Tibial nerve (tissue), 4 donors: ENCODE data around the gene ZNRF3. TPM values are rescaled to one million over a fixed set of nuclear protein-coding genes. Genes with fewer than 3 reads are reported as not detected.

ENCODE experiments used
- DNase-seq, 2 donors: peaks; one replicate each; pipeline ENCODE4 v3.0.0-alpha.2; 2019; ENCODE audit warnings: low spot score in 2 of 2
- H3K27ac ChIP-seq, 4 donors: fragments of 200-600 bp; sonication (generic) in 3 of 4; one replicate each; pipeline ENCODE4 v1.5.1; 2017 to 2019; ENCODE audit warnings: mild to moderate bottlenecking in 1 of 4
- H3K27me3 ChIP-seq, 2 donors: fragments of 200-600 bp; sonication (generic) in 1 of 2; one replicate each; pipeline versions ENCODE4 v1.5.1 to v1.6.0; 2017 to 2019
- H3K36me3 ChIP-seq, 3 donors: fragments of 200-600 bp; sonication (generic); one replicate each; pipeline ENCODE4 v1.5.1; 2018 to 2019
- H3K4me1 ChIP-seq, 4 donors: fragments of 200-600 bp; sonication (generic) in 3 of 4; one replicate each; pipeline ENCODE4 v1.5.1; 2017 to 2019
- H3K4me3 ChIP-seq, 4 donors: fragments of 200-600 bp; sonication (generic) in 3 of 4; one replicate each; pipeline ENCODE4 v1.5.1; 2017 to 2019; ENCODE audit warnings: mild to moderate bottlenecking in 1 of 4, moderate library complexity in 1 of 4
- H3K9me3 ChIP-seq, 4 donors: fragments of 200-600 bp; sonication (generic) in 3 of 4; one replicate each; pipeline ENCODE4 v1.5.1; 2017 to 2019
- CTCF ChIP-seq, 5 experiments: fragments of 200-600 bp in 3 of 5; fragments of 450-650 bp in 2 of 5; sonication (generic) in 3 of 5; IDR thresholded peaks; one replicate each; pipeline ENCODE4 v1.5.1; 2016 to 2019; ENCODE audit warnings: antibody characterized with exemption in 5 of 5, mild to moderate bottlenecking in 3 of 5, moderate library complexity in 2 of 5
- EP300 ChIP-seq, 2 donors: sonication (generic); formaldehyde crosslinking; IDR thresholded peaks; one replicate each; pipeline ENCODE4 v1.6.1; 2017; ENCODE audit warnings: antibody characterized with exemption in 2 of 2, mild to moderate bottlenecking in 1 of 2
- POLR2A ChIP-seq, 2 donors: fragments of 450-650 bp; IDR thresholded peaks; one replicate each; pipeline ENCODE4 v1.6.1; 2017; ENCODE audit warnings: antibody characterized with exemption in 2 of 2, mild to moderate bottlenecking in 2 of 2, moderate library complexity in 2 of 2
- WGBS, 2 donors: methylation state at CpG; one replicate each; pipeline ENCODE4 v1.1.5; 2018; 5-methylcytosine and 5-hydroxymethylcytosine counted together
- total RNA-seq, 4 donors: library from RNA; depleted of rRNA; stranded (reverse); fragments of >200 nt; gene quantifications; one replicate each; pipeline ENCODE4 v1.1.0, GENCODE V29; 2016

ZNRF3 gene
- total RNA-seq, 4 donors from 2014 or later: 18.0 to 37.9 (median 23.5) TPM

DNA sequence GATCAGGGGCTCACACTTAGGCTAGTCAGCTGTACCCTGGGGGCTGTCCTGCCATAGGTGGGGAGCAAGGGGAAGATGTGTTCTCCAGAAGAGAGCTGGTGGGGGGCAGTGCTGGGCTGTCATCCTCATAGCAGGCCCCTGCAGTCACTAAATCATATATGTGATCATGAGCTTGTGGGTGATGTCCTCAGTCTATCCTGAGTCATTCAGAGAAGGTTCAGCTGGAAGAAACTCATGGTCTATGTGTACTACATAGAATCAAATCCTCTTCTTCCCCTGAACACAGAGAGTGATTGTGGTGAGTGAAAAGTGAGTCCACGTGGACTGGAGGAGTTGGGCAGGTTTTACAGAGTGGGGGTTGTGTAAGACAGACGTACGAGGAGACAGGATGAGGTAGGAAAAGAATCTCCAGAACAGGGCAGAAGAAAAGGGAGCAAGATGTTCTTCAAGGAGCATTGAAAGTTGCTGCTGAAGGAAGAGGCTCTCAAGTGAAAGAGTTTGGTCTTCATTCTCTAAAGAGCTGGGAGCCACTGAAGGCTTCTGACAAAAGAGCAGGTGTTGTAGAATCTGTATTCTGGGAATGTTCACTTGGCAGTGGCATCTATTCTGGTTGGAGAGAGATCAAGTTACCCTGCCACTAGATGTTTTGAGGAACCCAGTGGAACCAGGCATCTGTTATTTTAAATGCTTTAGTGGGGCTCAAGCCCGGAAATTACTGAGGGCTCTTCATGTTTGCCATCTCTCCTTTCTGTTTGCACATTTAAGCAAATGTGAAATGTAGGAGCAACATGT is 109.4 kb downstream of the ZNRF3 start:
- WGBS, 2 donors: 84 to 94% methylated on average over 4 of the region's 4 CpGs
- TF ChIP-seq POLR2A (IDR thresholded peaks at IDR 0.05): no peak
- no peak for TF ChIP-seq EP300 (IDR thresholded peaks at IDR 0.05)
- no peak for TF ChIP-seq CTCF (IDR thresholded peaks at IDR 0.05)

DNA sequence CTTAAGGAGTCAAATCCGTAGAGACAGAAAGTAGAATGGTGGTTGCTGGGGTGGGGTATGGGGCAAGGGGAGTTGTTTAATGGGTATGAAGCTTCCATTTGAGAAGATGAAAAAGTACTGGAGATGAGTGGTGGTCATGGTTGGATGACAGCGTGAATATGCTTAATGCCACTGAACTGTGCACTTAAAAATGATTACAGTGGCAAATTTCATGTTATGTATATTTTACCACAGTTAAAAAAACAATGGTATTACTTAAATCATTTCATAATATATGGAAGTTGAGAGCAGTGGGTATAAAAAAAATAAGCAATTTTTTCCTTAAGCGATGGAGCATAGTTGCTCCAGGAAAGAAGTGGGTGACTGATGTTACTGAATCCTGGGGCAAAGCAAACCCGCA is 111.2 kb downstream of the ZNRF3 start:
- Histone ChIP-seq H3K9me3 (no peaks in the 10 kb centered on the region), H3K27ac (no peak overlapping the region), H3K36me3 (peaks cover 0 to 34% (median 0%) of the 10 kb centered on the region in 3 donors), H3K27me3 (no peaks in the 10 kb centered on the region), H3K4me3 (no peak overlapping the region), H3K4me1 (peaks cover 0 to 9% (median 0%) of the 10 kb centered on the region in 4 donors)
- TF ChIP-seq EP300 (IDR thresholded peaks at IDR 0.05) (no peak), CTCF (IDR thresholded peaks at IDR 0.05) (no peak), POLR2A (IDR thresholded peaks at IDR 0.05) (no peak)
- no peak for DNase-seq
- 95 to 97% methylated on average over 4 of the region's 4 CpGs for WGBS, 2 donors

More for the DNA sequence above, 109.4 kb downstream of the ZNRF3 start:
- Histone ChIP-seq H3K27ac (no peak overlapping the region), H3K4me3 (no peak overlapping the region), H3K27me3 (no peaks in the 10 kb centered on the region), H3K9me3 (no peaks in the 10 kb centered on the region), H3K4me1 (peaks cover 0 to 14% (median 0%) of the 10 kb centered on the region in 4 donors), H3K36me3 (peaks cover 0 to 44% (median 0%) of the 10 kb centered on the region in 3 donors)
- no peak for DNase-seq

- peaks cover 0 to 30% (median 0%) of the 10 kb centered on the region in 3 donors for H3K36me3 ChIP-seq
- peaks cover 0 to 15% (median 0%) of the 10 kb centered on the region in 4 donors for H3K4me1 ChIP-seq
- no peak overlapping the region for H3K4me3 ChIP-seq
- TF ChIP-seq EP300 (IDR thresholded peaks at IDR 0.05) (no peak), POLR2A (IDR thresholded peaks at IDR 0.05) (no peak), CTCF (IDR thresholded peaks at IDR 0.05) (no peak)
- 82 to 92% methylated on average over 2 of the region's 2 CpGs for WGBS, 2 donors
- H3K27ac ChIP-seq: no peak overlapping the region
- H3K27me3 ChIP-seq: no peaks in the 10 kb centered on the region
- no peaks in the 10 kb centered on the region for H3K9me3 ChIP-seq
- no peak for DNase-seq
Observed at GRCh38 chr22:28995551-28995950, 112.2 kb downstream of the ZNRF3 start.

DNA sequence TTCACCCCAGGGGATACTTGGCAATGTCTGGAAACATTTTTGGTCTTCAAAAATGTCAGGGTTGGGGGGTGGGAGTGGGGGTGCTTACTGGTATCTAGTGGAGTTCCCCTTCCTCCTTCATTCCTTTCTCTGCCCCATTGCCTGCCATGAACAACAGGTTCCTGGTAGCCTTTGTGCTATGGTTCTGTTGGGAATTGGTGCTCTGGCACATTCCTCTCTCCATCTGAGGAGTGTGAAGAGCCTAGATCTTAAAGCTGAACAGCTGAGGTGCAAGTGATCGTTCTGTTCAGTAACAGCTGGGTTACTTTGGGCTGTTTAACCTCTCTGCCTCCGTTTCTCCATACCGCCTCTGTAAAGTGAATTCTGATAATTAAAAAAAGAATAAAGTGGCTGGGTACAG is 114.0 kb downstream of the ZNRF3 start:
- H3K27ac ChIP-seq: no peak overlapping the region
- no peak overlapping the region for H3K4me3 ChIP-seq
- DNase-seq: no peak
- no peaks in the 10 kb centered on the region for H3K9me3 ChIP-seq
- WGBS, 2 donors: 92 to 93% methylated on average over 3 of the region's 3 CpGs
- peaks cover 0 to 18% (median 0%) of the 10 kb centered on the region in 4 donors for H3K4me1 ChIP-seq
- H3K27me3 ChIP-seq: no peaks in the 10 kb centered on the region
- TF ChIP-seq POLR2A (IDR thresholded peaks at IDR 0.05) (no peak), CTCF (IDR thresholded peaks at IDR 0.05) (no peak), EP300 (IDR thresholded peaks at IDR 0.05) (no peak)
- peaks cover 0 to 16% (median 0%) of the 10 kb centered on the region in 3 donors for H3K36me3 ChIP-seq

GRCh38 chr22:28998681-28999080 is 115.3 kb downstream of the ZNRF3 start:
- no peaks in the 10 kb centered on the region for H3K9me3 ChIP-seq

More at GRCh38 chr22:28998681-28999080, 115.3 kb downstream of the ZNRF3 start:
- no peaks in the 10 kb centered on the region for H3K27me3 ChIP-seq
- peak overlapping the region in 1 of 4 donors; percentile 30 for H3K27ac ChIP-seq
- no peak for DNase-seq
- H3K4me1 ChIP-seq: peaks cover 0 to 23% (median 0%) of the 10 kb centered on the region in 4 donors
- WGBS, 2 donors: 68 to 82% methylated on average over 3 of the region's 3 CpGs
- H3K4me3 ChIP-seq: no peak overlapping the region
- no peak for TF ChIP-seq EP300 (IDR thresholded peaks at IDR 0.05)
- TF ChIP-seq CTCF (IDR thresholded peaks at IDR 0.05): no peak
- peaks cover 0 to 2% (median 0%) of the 10 kb centered on the region in 3 donors for H3K36me3 ChIP-seq
